HepG2 (cell line): Measurements from ENCODE around the gene NAB2. TPM values are rescaled to one million over a fixed set of nuclear protein-coding genes. Genes with fewer than 3 reads are reported as not detected.

Source experiments
- ARHGAP35 ChIP-seq: sonication (generic); formaldehyde crosslinking; IDR thresholded peaks from 2 replicates; pipeline ENCODE4 v1.9.0; 2022; ENCODE audit warnings: mild to moderate bottlenecking, inconsistent platforms, moderate library complexity, missing genetic modification reagents, borderline replicate concordance
- CBX5 ChIP-seq: sonication (generic); formaldehyde crosslinking; IDR thresholded peaks from 2 replicates; pipeline ENCODE4 v1.4.0; 2020; ENCODE audit warnings: missing genetic modification reagents, borderline replicate concordance
- DNMT3B ChIP-seq: conservative IDR thresholded peaks from 2 replicates; pipeline ENCODE4 v1.6.1; 2016; ENCODE audit warnings: missing biosample characterization, control low read depth
- FOXJ3 ChIP-seq: sonication (generic); formaldehyde crosslinking; IDR thresholded peaks from 2 replicates; pipeline ENCODE4 v1.4.0; 2020; ENCODE audit warnings: missing genetic modification reagents, mild to moderate bottlenecking, borderline replicate concordance
- FOXO1 ChIP-seq: sonication (generic); formaldehyde crosslinking; IDR thresholded peaks from 2 replicates; pipeline ENCODE4 v1.4.0; 2020; ENCODE audit warnings: missing genetic modification reagents
- HNF1A ChIP-seq, 2 experiments: sonication (generic) in 1 of 2; formaldehyde crosslinking in 1 of 2; IDR thresholded peaks; 2 replicates each; pipeline versions ENCODE4 v1.4.0 to v1.6.1; 2016 to 2020; ENCODE audit warnings: borderline replicate concordance in 1 of 2, low read depth in 1 of 2, mild to moderate bottlenecking in 1 of 2, missing genetic modification reagents in 1 of 2
- MATR3 ChIP-seq: sonication (generic); formaldehyde crosslinking; IDR thresholded peaks from 2 replicates; pipeline ENCODE4 v1.4.0; 2020; ENCODE audit warnings: missing genetic modification reagents
- MIER3 ChIP-seq: IDR thresholded peaks from 2 replicates; pipeline ENCODE4 v1.6.1; 2016; ENCODE audit warnings: missing compliant biosample characterization, borderline replicate concordance
- MLXIP ChIP-seq: sonication (generic); formaldehyde crosslinking; IDR thresholded peaks from 2 replicates; pipeline ENCODE4 v1.9.0; 2021; ENCODE audit warnings: missing genetic modification reagents, borderline replicate concordance
- NR3C1 ChIP-seq: sonication (generic); formaldehyde crosslinking; IDR thresholded peaks from 2 replicates; pipeline ENCODE4 v1.4.0; 2020; ENCODE audit warnings: missing genetic modification reagents
- SATB2 ChIP-seq: sonication (generic); formaldehyde crosslinking; IDR thresholded peaks from 2 replicates; pipeline ENCODE4 v1.5.0; 2020; ENCODE audit warnings: missing genetic modification reagents
- SRSF1 ChIP-seq: fragments of 200-400 bp; formaldehyde crosslinking; optimal IDR thresholded peaks from 2 replicates; pipeline ENCODE3; 2017; ENCODE audit warnings: mild to moderate bottlenecking, low read depth, low read length, moderate library complexity
- TGIF2 ChIP-seq: IDR thresholded peaks from 2 replicates; pipeline ENCODE4 v1.6.1; 2016; ENCODE audit warnings: control low read depth, missing compliant biosample characterization
- ZBTB26 ChIP-seq: IDR thresholded peaks from 2 replicates; pipeline ENCODE4 v1.6.1; 2016; ENCODE audit warnings: missing compliant biosample characterization, missing genetic modification reagents, borderline replicate concordance
- ZBTB44 ChIP-seq: sonication (generic); formaldehyde crosslinking; IDR thresholded peaks from 2 replicates; pipeline ENCODE4 v1.4.0; 2020; ENCODE audit warnings: missing genetic modification reagents
- ZNF546 ChIP-seq: sonication (generic); formaldehyde crosslinking; conservative IDR thresholded peaks from 2 replicates; pipeline ENCODE4 v1.8.1; 2023; ENCODE audit warnings: mild to moderate bottlenecking, missing genetic modification reagents
- ZNF781 ChIP-seq: sonication (generic); formaldehyde crosslinking; IDR thresholded peaks from 2 replicates; pipeline ENCODE4 v1.5.1; 2020; ENCODE audit warnings: borderline replicate concordance, mild to moderate bottlenecking, missing genetic modification reagents; ENCODE audit errors: not compliant biosample characterization
- polyA plus RNA-seq, 8 experiments: library from polyadenylated mRNA; depleted of rRNA in 3 of 8; stranded (reverse) in 7 of 8; unstranded in 1 of 8; fragments of >200 nt; fragmentation: Illumina TruSeq in 4 of 8; extraction: Trizol in 4 of 8; gene quantifications; 2 replicates each; pipeline versions ENCODE4 v1.2.1 to v1.2.3, GENCODE V29; 2011 to 2016; ENCODE audit warnings: low read depth in 4 of 8, missing spikeins in 1 of 8, mixed read lengths in 1 of 8; ENCODE audit not compliant: insufficient read depth in 1 of 8
- total RNA-seq, 5 experiments: library from RNA; depleted of rRNA; stranded (reverse); fragments of >200 nt; fragmentation: Illumina TruSeq; extraction: Trizol; gene quantifications; 2 replicates each; pipeline ENCODE4 v1.2.3, GENCODE V29; 2016; ENCODE audit warnings: low read depth in 1 of 5

NAB2 gene
- total and polyA plus RNA-seq, 2 of the 13 experiments (the other 11 are each of a cell fraction or from before 2014, with no cell fraction given) = 11.7 to 12.9 TPM

GRCh38 chr12:57078519-57079404, 10.2 kb upstream of the NAB2 start, which contains the start of gene NEMP1 (continued):
- TF ChIP-seq MLXIP (no peak), ZNF546 (CRISPR knock-in tag) (0 out of 2 replicates have a peak, but pooled peaks have one; percentile 28), SRSF1 (peak; percentile 61), DNMT3B (CRISPR knock-in tag) (no peak), CBX5 (CRISPR knock-in tag) (no peak; the same call in 1 of the 2 replicates), ZBTB26 (no peak), ZBTB44 (CRISPR knock-in tag) (no peak), MIER3 (CRISPR knock-in tag) (0 out of 2 replicates have a peak, but pooled peaks have one; percentile 60), MATR3 (CRISPR knock-in tag) (no peak), FOXJ3 (no peak), NR3C1 (CRISPR knock-in tag) (no peak), ZNF781 (CRISPR knock-in tag) (peak; percentile 71), FOXO1 (CRISPR knock-in tag) (no peak), SATB2 (CRISPR knock-in tag) (no peak), TGIF2 (CRISPR knock-in tag) (peak; percentile 80; the same call in 1 of the 2 replicates), ARHGAP35 (CRISPR knock-in tag) (no peak), HNF1A (IDR thresholded peaks at IDR 0.05; ENCODE audit: low read depth) (no peak), HNF1A (CRISPR knock-in tag; IDR thresholded peaks at IDR 0.05; ENCODE audit: borderline replicate concordance) (no peak)
